Stimulated activated CD4-positive, alpha-beta T cell treated with anti-CD3 and anti-CD28 coated beads, TNF-alpha, amount 100 ng/mL, for 48 hours (primary cell): Measurements from ENCODE around the gene PI4KB.
A peak's percentile ranks its signal among the peaks of the same experiment; 100 is the strongest.
"Not testable (repeated sequence)": the region's sequence is repeated elsewhere in the genome, so short reads cannot be mapped to it uniquely, and the experiment has no call there.

Experiments used
- DNase-seq, 3 donors: peaks; one replicate each; pipeline ENCODE4 v3.0.0-alpha.2; 2020; ENCODE audit warnings: low read depth in 3 of 3

Gene PI4KB

DNA sequence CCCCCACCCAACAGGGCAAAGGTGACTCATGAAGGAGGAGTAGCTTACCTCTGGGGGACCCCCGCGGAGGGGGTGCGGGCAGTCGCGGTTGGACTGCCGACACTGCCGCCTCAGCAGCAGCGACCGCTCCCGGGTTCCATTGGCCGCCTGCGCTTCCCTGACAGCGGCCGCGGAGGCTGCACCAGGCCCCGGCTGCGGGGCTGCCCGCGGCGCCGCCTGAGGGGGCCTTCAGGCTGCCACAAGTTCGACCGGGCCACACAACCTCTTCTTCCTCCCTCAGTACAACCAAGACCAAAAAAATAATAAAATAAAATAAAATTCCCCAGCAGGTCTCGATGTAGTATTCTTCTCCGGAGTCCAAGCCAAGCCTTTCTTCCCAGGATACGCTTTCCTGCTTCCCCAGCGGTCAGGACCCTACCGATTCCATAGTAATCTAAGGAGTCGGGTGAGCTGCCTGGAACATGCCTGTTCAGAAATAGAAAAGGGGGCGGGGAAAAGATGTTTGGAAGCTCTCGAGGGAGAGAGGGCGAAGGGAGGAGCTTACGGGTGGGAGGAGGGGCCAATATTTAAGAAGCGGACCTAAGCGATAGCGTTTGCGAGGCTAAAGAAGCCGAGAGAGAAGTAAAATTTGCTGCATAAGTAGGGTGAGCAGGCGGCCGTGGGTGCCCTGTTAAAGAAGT is at the start of gene PI4KB:
TSS of gene PI4KB (minus strand) at position 194 of the 680 bp plus-strand sequence. CDS start 10,935 bp downstream, outside the sequence.
- peak; percentile 75 to 89 (median 80) for DNase-seq

GRCh38 chr1:151373196-151373595 is 46.0 kb upstream of the PI4KB start:
- no peak for DNase-seq

DNA sequence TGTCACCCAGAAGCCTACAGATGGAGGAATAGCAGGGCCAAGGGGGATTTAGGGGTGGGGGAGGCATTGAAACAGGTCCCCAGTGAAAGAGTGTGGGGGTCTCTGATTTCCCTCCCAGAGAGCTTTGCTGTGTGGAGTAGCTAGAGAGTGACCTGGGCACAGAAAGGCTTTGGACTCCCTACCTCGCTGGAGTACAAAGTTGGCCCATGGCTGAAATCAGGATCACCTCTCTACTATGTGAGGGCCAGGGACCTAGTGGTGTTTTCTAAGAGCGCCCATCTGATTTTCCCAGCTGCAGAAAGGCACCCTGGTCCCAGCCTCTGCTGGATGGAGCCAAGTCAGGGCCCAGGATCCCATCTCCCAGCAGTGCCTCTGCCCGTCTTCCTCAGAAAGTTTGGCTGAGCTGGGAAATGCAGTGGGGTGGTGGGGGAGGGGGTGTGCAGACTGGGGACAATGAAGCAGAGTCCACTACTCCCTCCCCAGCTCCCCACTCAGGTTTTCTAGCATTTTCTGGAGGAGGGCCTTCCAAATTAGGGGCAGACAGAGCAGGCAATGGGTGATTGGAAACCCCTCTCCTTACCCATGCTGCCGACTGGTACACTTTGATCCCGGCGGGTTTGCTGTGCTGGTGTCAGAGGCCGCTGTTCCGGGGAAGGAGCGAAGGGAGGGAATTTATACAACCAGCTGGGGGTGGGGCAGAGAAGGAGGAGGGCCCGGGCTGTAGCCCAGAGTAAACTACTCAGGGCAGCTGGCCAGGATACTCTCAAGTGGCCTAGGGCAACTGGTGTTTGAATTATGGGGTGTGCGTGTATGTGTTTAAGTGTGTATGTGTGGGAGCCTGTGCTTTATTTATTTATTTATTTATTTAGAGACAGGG is 45.1 kb upstream of the PI4KB start, which contains the start of gene SELENBP1:
TSS of gene SELENBP1 (minus strand) at position 648 of the 877 bp plus-strand sequence. CDS start at position 584, 64 bp downstream.
- DNase-seq = no peak

DNA sequence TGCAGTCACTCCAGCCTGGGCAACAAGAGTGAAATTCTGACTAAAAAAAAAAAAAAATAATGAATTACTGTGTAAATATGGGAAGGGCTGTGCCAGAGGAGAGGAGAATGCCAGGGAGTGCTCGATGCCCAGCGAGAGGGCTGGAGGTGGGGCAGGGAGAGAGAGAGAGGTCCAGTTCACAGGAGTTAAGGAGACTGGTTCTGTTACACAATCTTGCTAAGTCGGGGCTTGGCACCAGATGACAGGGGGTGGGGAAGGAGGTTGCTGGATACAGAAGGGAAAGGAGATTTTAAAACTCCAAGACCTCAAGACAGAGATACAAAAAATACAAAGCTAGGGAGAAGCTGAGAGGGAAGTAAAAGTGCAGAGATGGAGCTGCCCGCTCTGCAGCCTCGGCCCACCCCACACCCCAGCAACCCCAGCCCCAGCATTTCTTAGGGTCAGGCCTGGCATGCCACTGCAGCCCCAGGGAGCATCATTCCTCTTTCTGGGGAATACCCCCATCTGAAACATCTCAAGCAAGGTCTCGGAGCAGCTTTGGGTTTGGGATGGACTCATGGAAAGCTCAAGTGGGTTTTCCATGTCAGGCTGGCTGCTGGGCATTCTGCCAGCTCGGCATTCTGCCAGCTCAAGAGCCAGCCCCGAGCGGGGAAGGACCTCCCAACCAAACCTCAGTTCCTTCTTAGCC is 44.3 kb upstream of the PI4KB start:
- no peak for DNase-seq

GRCh38 chr1:151370211-151370911 is 43.1 kb upstream of the PI4KB start:
- no peak for DNase-seq

GRCh38 chr1:151369621-151370048 is 42.4 kb upstream of the PI4KB start:
- no peak for DNase-seq

DNA sequence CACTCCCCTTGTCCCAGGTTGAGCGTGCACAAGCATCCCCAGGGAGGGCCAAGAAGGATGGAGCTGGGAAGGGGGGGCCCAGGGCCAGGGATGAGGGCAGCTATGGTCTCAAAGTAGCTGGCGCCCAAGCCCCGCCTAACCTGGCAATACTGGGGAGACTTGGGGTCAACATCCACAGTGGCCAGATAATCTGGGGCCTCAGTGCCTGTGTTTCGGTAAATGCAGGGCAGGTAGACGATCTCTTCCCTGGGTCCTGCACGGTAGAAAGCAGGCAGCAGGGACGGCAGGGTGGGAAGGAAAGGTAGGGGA is 42.0 kb upstream of the PI4KB start:
- DNase-seq = no peak

DNA sequence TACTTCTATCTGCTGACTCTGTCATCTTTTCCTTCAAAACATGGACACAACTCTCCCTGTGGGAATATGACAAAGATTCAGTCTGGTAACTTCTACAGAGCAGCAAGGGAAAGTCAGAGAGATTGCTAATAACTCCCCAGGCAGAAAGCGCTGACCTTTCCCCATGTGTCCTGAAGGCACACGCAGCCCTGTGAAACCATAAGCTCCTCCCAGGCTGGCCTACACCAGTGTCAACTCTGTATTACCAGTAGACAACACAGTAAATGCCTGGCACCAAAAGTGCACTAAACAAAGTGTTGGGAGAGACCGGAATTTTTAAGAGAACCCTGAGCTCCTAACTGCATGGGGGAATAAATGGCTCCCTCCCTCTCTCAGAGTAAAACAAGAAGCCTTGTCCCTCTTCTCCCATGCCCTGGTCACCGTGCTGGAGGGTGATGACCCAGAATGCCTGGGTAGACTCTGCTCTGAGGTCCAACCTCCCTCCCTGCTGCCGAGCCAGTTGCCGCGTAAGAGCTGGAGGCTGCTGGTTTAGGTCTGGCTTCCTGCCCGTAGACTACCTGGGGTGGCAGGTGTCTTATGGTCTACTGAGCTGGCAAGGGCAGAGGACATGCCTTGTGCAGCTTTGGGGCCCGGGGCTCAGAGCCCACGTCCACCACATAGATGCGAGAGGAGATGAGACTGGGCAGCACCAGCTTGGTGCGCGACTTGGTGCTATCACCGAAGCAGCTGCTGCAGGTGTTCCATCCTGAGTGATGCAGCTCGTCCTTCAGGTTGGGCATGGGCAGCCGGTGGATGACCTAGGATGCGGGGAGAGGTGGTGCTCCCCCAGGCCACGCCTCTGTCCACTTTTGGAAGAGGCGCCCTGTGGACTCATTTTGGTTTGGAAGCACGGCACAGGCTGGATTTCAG is 41.4 kb upstream of the PI4KB start:
- DNase-seq = no peak

DNA sequence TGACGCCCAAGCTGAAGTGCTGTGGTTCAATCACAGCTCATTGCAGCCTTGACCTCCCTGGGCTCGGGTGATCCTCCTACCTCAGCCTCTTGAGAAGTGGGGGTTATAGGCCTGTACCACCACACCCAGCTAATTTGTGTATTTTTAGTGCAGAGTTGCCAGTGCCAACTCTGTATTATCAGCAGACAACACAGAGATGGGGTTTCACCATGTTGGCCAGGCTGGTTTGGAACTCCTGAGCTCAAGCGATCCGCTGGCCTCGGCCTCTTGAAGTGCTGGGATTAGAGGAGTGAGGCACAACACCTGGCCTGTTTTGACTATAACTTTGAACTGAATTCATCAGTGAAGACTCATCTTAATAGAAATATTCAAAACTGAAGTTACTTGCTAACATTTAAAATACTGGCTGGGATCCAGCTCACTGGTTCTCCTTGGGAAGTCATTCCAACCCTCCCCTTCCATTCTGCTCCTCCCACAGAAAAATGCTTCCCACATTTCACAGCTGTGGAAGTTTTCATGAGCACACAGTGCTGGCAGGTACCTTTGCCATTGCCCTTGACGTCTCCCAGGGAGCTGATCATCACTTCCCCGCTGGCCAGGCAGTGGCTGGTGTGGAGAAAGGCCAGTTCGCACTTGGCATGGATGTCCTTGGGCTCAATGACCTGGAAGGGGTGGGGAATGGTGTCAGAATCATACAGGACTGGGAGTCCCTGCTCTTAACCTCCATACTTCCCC is 40.6 kb upstream of the PI4KB start:
- no peak for DNase-seq

DNA sequence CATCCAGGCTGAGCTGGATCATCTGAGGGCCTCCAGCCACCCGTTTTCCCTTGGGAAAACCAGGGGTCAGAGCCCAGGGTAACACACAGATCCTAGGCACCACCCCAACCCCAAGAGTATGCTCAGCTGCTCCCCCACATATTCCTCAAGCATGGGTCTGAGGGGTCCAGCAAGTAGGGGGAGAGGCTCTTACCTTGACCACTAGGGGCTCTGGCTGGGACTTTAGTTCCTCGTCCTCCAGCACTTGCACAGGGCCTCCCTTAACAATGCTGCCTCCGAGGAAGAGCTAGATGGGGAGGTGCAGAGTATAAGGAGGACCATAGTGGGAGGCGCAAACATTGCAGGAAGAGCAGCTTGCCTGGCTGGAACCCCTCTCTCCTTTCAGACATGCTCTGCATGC is 37.8 kb upstream of the PI4KB start:
- DNase-seq = no peak

- no peak for DNase-seq
Measured at GRCh38 chr1:151362308-151363155, 35.3 kb upstream of the PI4KB start.

DNA sequence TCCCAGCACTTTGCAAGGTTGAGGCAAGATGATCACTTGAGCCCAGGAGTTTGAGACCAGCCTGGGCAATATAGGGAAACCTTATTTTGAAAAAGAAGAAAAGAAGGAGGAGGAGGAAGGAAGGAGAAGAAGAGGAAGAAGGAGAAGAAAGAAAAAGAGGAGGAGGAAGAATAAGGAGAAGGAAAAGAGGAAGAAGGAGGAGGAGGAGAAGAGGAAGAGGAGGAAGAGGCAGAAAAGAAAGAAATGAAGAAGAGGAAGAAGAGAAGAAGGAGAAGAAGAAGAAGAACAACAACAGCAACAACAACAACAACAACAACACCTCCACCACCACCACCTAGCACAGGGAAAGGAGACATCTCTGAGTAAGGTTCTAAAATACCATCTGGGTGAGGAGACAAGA is 34.7 kb upstream of the PI4KB start:
- DNase-seq = no peak

- no peak for DNase-seq
Measured at GRCh38 chr1:151356696-151357095, 29.5 kb upstream of the PI4KB start.

- DNase-seq = no peak
Measured at GRCh38 chr1:151352021-151352718, 25.0 kb upstream of the PI4KB start.

DNA sequence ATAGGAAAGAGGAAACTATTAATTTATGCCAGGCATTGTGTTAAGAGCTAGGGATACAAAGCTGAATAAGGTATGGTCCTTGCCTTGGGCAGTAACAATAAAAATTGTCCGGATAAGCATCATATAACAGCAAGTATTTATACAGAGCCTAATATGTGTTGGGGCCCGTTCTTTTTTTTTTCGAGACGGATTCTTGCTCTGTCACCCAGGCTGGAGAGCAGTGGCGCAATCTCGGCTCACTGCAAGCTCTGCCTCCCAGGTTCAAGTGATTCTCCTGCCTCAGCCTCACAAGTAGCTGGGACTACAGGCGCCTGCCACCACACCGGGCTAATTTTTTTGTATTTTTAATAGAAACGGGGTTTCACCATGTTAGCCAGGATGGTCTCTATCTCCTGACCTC is 23.1 kb upstream of the PI4KB start:
- not testable (repeated sequence) for DNase-seq

- no peak for DNase-seq
Measured at GRCh38 chr1:151347523-151348246, 20.5 kb upstream of the PI4KB start.

DNA sequence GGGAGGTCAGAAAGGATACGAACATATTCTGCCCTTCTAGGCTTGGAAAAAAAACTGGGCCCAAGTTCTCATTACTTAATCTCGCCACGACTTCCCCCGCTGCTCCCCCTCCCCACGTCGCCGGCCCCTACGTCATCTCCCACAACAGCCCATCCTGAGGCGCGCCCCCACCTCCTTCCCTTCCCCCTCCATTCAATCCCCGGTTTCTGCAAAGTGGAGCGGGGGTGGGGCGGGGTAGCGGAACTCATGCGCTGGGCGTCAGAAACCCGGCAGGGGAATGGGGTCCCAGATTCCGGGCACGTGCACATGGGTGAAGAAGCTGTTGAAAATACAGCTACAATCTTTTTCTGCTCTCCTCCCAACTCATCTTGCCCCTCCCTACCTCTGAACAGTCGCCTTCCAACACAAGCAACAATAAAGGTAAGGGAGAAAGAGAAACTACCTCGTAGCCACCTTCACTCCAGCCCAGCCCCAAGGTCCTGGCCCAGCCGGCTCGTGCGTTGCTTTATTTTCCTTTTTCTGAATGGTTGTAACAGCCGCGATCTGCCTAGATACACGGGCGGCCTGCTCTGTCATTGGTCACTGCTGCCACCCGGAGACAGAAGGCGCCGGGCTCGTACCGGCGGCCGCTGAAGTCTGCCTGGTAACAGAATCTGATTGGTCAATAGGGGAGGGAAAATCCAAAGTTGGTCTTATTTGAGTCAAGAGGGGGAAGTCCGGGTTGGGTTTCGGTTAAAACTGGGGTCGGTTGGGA is 19.7 kb upstream of the PI4KB start, which contains the start of gene RFX5:
TSS of gene RFX5 (minus strand) at position 484 of the 754 bp plus-strand sequence. CDS start 932 bp downstream, outside the sequence.
- peak; percentile 87 to 92 (median 87) for DNase-seq
